Tibial artery (tissue), 4 donors: ENCODE data around the gene NEU4.
A peak's percentile ranks its signal among the peaks of the same experiment; 100 is the strongest.

Source experiments
- DNase-seq, 2 donors: peaks; one replicate each; pipeline ENCODE4 v3.0.0-alpha.2; 2019
- H3K27ac ChIP-seq, 2 donors: fragments of 200-600 bp; sonication (generic) in 1 of 2; 1 replicate in 1 of 2; 2 replicates in 1 of 2; pipeline ENCODE4 v1.5.1; 2018 to 2019; ENCODE audit warnings: mild to moderate bottlenecking in 1 of 2
- H3K27me3 ChIP-seq, 2 donors: fragments of 200-600 bp; sonication (generic) in 1 of 2; one replicate each; pipeline versions ENCODE4 v1.5.1 to v1.6.0; 2016 to 2019
- H3K36me3 ChIP-seq, 3 donors: fragments of 200-600 bp; sonication (generic) in 2 of 3; one replicate each; pipeline ENCODE4 v1.5.1; 2016 to 2019; ENCODE audit warnings: mild to moderate bottlenecking in 2 of 3
- H3K4me1 ChIP-seq, 4 donors: fragments of 200-600 bp; sonication (generic) in 2 of 4; 1 replicate in 3 of 4; 2 replicates in 1 of 4; pipeline ENCODE4 v1.5.1; 2016 to 2019
- H3K4me3 ChIP-seq, 2 donors: fragments of 200-600 bp; sonication (generic) in 1 of 2; 1 replicate in 1 of 2; 2 replicates in 1 of 2; pipeline ENCODE4 v1.5.1; 2018 to 2019; ENCODE audit warnings: mild to moderate bottlenecking in 2 of 2
- H3K9me3 ChIP-seq, 3 donors: fragments of 200-600 bp; sonication (generic) in 1 of 3; one replicate each; pipeline ENCODE4 v1.5.1; 2016 to 2019
- CTCF ChIP-seq, 2 experiments: fragments of 200-600 bp in 1 of 2; fragments of 450-650 bp in 1 of 2; IDR thresholded peaks; one replicate each; pipeline ENCODE4 v1.5.1; 2017 to 2019; ENCODE audit warnings: antibody characterized with exemption in 2 of 2, mild to moderate bottlenecking in 1 of 2, moderate library complexity in 1 of 2
- intact Hi-C: fragments of 100-400 bp; cut with DNase I; formaldehyde crosslinking; loops from one replicate; pipeline ENCODE4 v1.15.0; 2023; ENCODE audit warnings: low total_unique reads

NEU4 gene

GRCh38 chr2:241860184-241861078, 51.4 kb downstream of the NEU4 start:
- Histone ChIP-seq H3K27me3 (peaks cover 0 to 82% of the 10 kb centered on the region in 2 donors), H3K27ac (peak overlapping the region; percentile 56 to 63), H3K4me3 (peak overlapping the region; percentile 16 to 24), H3K4me1 (peaks cover 0 to 22% (median 10%) of the 10 kb centered on the region in 4 donors), H3K36me3 (no peaks in the 10 kb centered on the region), H3K9me3 (no peaks in the 10 kb centered on the region)
- TF ChIP-seq CTCF (IDR thresholded peaks at IDR 0.05) = no peak
- DNase-seq = no peak
- intact Hi-C loops = no loop called here

- Histone ChIP-seq H3K4me1 (peaks cover 0 to 22% (median 10%) of the 10 kb centered on the region in 4 donors), H3K27ac (no peak overlapping the region), H3K4me3 (no peak overlapping the region), H3K36me3 (no peaks in the 10 kb centered on the region), H3K27me3 (peaks cover 0 to 88% of the 10 kb centered on the region in 2 donors), H3K9me3 (no peaks in the 10 kb centered on the region)
- intact Hi-C loops = no loop called here
- no peak for TF ChIP-seq CTCF (IDR thresholded peaks at IDR 0.05)
- DNase-seq = no peak
Measured at GRCh38 chr2:241861264-241861663, 52.3 kb downstream of the NEU4 start.

DNA sequence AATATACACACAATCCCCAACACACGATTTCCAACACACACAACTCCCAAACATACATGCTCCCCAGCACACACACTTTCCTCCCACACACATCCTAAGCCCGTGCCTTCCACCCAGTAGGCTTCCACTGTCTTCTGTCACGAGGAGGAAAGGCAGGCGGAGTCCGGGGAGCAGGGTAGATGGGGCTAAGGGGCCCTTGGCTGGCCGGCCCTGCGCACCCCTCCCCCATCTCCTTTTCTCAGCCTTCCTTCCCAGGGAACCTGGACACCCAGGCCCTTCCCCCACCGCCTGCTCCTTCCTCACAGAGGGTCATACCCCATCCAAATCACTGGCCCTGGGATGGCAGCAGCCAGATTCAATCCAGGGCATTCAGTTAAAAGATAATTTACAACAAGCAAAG, 53.1 kb downstream of the NEU4 start:
- TF ChIP-seq CTCF (IDR thresholded peaks at IDR 0.05) = no peak
- Histone ChIP-seq H3K27ac (no peak overlapping the region), H3K4me3 (no peak overlapping the region), H3K36me3 (no peaks in the 10 kb centered on the region), H3K4me1 (peaks cover 0 to 22% (median 13%) of the 10 kb centered on the region in 4 donors), H3K9me3 (no peaks in the 10 kb centered on the region), H3K27me3 (peaks cover 0 to 93% of the 10 kb centered on the region in 2 donors)
- intact Hi-C loops = no loop called here
- no peak for DNase-seq

DNA sequence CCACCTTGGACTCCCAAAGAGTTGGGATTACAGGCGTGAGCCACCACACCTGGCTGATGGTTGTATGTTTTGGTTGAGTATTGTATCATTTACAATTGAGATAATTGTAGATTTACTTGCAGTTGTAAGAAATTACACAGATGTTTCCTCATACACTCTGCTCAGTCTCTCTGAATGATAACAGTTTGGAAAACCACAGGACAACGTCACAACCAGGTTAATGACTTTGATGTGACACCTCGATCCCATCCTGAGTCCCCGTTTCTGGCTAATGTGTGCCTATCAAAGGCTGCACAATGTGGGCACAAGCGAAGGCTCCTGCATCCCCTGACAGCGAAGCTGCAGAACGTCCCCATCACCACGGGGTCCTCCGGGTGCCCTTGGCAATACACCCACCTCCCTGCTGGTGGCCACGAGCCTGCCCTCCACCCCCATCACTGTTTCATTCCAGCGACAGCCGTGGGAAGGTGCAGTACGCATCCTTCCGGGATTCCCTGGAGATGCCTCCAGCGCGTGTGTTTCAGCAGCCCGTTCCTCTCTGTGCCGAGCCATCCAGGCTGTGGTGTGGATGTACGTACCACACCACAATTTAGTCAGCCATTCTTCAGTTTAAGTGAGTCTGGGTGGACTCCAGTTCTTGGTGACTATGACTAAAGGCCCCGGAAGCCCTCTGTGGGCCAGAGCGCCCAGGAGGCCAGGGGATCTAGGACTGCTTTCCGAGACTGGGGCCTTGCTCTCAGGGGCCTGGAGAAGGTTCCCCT, 54.0 kb downstream of the NEU4 start:
- H3K27me3 ChIP-seq = peaks cover 0 to 93% of the 10 kb centered on the region in 2 donors
- H3K4me3 ChIP-seq = no peak overlapping the region
- TF ChIP-seq CTCF (IDR thresholded peaks at IDR 0.05) = no peak
- H3K9me3 ChIP-seq = no peaks in the 10 kb centered on the region
- intact Hi-C loops = no loop called here
- no peaks in the 10 kb centered on the region for H3K36me3 ChIP-seq
- no peak for DNase-seq
- H3K4me1 ChIP-seq = peaks cover 0 to 22% (median 13%) of the 10 kb centered on the region in 4 donors
- H3K27ac ChIP-seq = no peak overlapping the region

DNA sequence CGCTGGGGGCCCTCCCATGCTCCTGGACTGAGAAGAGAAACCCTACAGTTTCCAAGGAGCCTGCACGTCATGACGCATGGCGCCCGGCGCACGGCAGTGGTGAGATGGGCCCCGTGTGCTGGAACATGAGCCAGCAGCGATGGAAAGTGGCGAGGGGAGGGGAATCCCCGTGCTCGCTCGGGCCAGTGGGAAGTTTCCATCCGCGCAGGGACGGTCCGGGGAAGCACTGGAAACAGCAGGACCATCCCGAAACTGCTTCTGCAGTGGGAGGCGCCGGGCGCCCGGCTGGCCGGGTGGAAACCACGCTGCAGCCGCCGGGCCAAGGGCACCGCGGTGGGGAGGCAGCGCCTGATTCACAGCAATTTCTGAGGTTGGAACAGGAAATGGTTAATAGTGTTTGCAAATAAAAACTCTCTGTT, 54.6 kb downstream of the NEU4 start:
- Histone ChIP-seq H3K27me3 (peaks cover 0 to 93% of the 10 kb centered on the region in 2 donors), H3K27ac (no peak overlapping the region), H3K4me3 (no peak overlapping the region), H3K4me1 (peaks cover 0 to 22% (median 13%) of the 10 kb centered on the region in 4 donors), H3K36me3 (no peaks in the 10 kb centered on the region), H3K9me3 (no peaks in the 10 kb centered on the region)
- intact Hi-C loops = no loop called here
- no peak for TF ChIP-seq CTCF (IDR thresholded peaks at IDR 0.05)
- no peak for DNase-seq
